ENCODE results near the gene INHA.

INHA gene

DNA sequence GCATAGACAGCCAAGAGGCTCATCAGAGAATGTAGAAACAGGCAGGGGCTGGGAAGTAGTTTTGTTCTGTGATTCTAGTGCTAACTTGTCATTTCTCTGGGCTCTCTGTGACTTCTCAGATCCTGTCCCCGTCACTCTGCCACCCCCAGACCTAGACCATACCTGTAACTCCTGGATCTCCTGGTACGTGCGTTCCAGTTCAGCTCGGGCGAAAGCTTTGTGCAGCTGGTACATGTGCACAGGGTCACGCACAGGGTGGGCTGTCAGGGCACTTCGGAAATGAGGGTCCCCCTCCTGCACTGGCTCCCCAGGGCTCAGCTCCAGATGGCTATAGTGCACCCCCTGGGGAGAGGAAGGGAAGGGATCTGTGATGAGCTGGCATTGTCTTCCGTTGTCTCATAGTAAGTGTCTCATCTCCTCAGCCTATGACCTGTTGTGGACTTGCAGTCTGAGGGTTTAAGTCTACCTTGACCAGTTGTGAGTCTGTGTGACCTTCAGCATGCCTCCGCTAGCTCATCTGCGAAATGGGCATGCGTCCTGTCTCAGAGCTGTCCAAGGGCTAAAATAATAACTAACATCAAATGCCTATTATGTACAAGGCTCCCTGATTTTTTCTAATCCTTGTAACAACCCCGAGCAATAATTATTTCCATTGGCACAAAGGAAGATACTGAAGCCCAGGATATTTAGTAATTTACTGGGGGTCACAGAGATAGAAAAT lies 31.2 kb upstream of the INHA start:
- no peak for DNase-seq (ENCODE audit: low read depth)

DNA sequence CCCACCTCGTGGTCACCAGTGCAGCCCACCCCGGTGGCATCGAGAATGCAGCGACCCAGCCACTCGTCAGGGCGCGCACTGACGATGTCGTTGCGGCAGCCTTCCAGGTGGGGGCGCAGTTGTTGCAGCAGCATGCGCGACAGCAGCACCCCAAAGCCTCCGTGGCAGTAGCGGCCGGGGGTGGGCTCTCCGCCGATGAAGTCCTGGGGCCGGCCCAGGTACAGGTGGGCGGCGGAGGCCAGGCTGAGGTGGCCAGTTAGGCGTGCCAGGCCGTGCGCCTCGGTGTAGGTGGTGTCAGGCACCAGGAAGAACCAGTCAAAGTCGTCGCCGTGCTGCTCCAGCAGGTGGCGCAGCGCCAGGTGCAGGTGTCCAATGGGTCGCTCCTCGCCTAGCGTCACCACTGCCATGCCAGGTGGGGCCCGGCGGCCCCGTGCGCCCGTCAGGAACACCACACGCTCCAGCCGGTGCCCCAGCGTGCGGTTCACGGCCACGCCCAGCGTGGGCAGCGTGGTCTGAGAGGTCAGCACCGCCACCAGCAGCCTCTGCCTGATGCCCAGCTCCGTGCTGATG lies 30.4 kb upstream of the INHA start:
- peak; percentile 73 for DNase-seq (ENCODE audit: low read depth)

DNA sequence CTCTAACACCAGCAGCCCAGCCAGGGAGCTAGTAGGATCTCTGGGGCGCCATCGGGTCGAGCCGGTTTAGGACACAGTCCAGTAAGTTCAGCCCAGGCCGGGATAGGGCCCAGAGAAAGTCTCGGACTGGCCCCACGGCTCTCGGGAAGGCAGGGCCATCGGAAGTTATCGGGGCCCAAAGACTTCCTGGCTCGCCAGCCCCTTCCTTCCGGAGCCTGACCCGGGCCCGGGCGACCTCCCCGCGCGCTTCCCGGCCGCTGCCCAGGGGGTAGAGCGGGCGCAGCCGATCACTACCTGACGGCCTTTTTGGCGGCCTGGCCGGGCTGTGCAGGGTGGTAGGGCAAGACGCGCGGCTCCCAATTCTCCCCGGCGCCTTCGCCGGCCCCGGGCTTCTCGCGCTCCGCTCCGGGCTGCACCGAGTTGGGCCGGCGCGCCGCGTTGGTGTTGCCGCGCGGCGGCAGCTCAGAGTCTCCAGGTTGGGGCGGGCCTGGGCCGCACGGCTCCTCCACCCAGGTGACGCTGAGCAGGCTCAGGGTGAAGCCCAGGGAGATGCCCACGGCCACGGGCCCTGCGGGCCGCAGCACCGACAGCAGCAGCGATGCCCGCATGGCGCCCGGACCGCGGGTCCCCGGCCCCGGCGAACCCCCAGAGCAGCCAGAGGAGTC lies 29.0 kb upstream of the INHA start:
- DNase-seq (ENCODE audit: low read depth), result no peak

DNA sequence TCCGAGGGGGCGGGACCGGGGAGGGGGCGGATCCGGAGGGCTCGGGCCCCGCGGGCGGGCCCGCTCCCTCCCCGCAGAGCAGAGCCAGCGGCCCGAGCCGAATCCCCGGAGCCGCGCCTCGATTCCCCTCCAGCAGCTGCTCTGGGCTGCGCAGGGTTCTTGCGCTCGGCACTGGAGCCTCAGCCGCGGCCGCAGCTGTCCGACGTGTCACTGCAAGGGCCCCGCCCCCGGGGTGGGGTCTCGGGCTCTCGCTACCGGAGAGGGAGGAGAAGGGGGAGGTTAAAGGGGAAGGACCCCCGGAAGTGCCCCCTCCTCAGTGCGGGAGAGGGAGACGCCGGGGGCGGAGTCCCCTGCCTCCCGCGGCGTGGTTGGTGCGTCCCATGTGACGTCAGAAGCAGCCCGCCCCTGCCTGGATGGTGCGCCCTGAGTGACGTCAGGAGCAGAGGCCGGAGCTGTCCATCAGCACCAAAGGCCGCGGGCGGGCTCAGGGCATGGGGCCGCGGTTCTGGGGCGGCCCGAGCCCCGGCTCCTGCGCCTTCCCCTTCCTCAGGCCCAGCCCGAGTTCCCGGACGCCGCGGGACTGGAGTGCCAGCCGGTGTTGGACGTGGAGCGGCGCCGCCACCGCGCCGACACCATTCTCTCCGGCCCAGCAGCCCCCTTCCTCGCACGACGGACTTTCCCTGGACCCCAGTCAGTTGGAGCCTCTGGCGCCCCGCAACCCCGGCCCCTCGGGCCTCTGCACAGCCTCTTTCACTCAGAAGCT lies 28.3 kb upstream of the INHA start, which contains the start of the genes CHPF and TMEM198:
Gene CHPF (minus strand): TSS at position 214 of the 763 bp plus-strand sequence. CDS start 271 bp downstream, outside the sequence.
Gene TMEM198 (plus strand): TSS at position 433 of the 763 bp plus-strand sequence. CDS start 700 bp downstream, outside the sequence.
- peak; percentile 92 for DNase-seq (ENCODE audit: low read depth)

DNA sequence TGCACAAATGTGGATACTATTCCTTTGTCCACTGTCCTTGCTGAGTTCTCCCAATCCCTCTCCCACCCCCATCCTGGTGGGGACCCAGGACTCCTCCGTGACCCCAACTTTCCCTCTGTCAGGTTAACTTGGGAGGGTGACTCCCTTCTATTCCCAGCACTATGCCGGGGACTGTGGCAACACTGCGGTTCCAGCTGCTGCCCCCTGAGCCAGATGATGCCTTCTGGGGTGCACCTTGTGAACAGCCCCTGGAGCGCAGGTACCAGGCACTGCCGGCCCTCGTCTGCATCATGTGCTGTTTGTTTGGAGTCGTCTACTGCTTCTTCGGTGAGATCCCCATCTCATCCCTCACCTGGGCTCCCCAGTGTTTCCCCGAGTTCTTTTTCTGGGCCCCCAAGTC lies 27.5 kb upstream of the INHA start:
- DNase-seq (ENCODE audit: low read depth), result no peak

DNA sequence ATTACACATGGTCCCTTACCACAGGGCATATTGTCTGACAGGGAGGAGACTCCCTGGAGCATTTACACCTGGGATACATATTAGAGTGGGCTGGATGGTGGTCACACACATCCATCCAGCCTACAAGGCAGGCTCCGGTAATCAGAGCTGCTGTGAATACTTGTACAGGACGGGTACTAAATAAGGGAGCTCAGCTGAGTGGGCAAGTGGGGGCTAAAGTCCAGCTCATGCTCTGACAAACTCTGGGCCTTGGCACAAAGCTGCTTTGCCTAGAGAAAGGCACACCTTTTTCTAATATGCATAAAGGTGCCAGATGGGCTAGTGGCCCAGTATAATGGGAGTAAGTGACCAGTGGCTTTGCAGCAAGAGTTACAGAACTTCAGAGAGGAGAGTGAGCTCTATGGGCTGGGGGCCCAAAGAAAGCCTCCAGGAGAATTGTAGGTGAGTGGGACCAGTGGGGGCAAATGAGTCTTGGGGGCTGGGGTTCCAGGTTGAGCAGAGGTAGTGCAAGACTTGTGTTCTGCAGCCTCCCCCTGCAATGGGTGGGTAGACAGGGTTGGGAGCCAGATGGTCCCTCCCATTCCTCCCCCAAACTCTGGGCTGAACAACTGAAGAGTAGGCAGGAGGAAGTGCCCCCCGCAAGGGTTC lies 26.7 kb upstream of the INHA start:
- DNase-seq (ENCODE audit: low read depth), result no peak

DNA sequence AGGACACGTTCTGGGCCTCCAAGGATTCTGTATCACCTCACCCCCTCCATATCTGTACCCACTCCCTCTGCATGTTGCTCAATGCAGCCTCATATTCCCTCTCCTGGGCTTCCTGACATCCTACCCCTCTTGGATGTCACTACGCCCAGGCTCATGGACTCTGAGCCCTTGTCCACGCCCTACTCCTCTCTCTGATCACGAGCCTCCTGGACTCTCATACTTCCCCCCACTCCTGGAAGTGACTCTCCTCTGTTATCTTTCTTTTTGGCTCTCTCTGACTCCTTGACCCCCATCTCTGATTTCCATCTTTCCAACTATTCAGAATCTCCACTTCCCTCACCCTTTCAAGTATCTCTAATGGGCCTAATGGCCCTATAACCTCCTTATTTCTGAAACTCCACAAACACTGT lies 26.2 kb upstream of the INHA start:
- DNase-seq (ENCODE audit: low read depth), result no peak

DNA sequence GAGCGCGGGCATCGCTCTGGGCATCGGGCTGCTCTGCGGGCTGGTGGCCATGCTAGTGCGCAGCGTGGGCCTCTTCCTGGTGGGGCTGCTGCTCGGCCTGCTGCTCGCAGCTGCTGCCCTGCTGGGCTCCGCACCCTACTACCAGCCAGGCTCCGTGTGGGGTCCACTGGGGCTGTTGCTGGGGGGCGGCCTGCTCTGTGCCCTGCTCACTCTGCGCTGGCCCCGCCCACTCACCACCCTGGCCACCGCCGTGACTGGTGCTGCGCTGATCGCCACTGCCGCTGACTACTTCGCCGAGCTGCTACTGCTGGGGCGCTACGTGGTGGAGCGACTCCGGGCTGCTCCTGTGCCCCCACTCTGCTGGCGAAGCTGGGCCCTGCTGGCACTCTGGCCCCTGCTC lies 24.5 kb upstream of the INHA start:
- no peak for DNase-seq (ENCODE audit: low read depth)

DNA sequence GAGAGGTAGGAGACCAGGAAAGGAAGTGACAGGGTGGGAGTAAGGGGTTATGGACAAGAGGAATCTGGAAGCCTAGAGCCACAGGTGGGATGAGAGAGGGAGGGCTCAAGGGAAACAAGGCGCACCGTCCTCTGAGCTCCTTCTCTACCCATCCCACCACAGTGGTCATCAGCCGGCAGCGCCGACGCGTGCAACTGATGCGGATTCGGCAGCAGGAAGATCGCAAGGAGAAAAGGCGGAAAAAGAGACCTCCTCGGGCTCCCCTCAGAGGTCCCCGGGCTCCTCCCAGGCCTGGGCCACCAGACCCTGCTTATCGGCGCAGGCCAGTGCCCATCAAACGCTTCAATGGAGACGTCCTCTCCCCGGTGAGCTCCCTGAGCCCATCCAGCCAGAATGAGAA lies 23.1 kb upstream of the INHA start:
- no peak for DNase-seq (ENCODE audit: low read depth)

DNA sequence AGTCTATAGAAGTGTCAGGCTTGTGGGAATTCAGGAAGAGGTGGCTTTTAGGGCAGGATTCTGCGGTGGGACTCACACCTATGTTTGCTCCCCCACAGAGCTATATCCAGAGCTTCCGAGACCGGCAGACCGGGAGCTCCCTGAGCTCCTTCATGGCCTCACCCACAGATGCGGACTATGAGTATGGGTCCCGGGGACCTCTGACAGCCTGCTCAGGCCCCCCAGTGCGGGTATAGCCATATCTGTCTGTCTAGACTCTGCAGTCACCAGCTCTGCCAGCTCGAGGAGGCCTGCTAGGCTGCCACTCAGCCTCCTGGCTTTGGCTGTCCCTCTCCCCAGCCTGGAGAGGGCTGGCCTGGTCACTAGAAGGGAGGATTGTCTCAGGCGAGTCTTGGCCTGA lies 22.5 kb upstream of the INHA start:
- DNase-seq (ENCODE audit: low read depth), result no peak

DNA sequence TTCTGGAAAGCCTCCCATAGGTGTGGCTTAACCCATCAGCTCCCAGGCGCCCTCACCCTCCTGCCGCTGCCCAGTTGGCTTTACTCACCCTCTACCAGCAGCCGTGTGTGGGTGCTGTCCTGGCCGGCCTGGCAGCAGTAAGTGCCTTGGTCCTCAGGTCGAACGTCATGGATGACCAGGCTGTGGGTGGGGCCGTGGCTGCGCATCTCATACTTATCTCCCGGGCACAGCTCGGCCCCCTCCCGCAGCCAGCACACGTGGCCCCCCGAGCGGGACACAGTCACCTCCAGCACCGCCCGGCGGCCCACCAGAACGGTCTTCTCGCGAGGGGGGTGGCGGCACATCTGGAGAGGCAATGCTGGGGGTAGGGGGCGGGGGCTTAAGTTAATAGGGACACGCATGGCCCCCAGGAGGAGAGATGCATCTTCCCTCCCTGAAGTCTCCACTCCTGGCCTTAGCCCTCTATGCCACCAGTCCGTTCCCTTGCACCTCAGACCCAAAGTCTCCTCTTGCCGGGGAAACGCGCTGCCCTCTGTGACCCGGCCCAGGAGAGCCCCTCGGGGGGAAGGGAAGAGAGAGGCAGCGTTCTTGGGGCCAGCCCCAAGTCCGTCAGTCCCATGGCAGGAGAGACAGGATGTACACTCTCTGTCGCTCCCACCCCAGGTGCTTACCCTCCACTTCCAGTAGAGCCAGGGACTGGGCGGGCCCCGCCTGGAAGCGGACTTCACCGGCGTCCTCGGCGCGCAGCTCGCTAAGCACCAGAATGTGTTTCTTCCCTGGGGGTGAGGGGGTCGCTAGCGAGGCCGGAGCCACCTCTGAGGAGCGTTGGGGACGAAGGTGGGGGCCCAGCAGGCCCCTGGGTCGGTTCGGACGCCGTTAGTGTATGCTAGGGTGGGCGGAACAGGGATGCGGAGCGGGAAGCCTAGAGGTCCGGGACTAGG lies 20.4 kb upstream of the INHA start:
- no peak for DNase-seq (ENCODE audit: low read depth)

DNA sequence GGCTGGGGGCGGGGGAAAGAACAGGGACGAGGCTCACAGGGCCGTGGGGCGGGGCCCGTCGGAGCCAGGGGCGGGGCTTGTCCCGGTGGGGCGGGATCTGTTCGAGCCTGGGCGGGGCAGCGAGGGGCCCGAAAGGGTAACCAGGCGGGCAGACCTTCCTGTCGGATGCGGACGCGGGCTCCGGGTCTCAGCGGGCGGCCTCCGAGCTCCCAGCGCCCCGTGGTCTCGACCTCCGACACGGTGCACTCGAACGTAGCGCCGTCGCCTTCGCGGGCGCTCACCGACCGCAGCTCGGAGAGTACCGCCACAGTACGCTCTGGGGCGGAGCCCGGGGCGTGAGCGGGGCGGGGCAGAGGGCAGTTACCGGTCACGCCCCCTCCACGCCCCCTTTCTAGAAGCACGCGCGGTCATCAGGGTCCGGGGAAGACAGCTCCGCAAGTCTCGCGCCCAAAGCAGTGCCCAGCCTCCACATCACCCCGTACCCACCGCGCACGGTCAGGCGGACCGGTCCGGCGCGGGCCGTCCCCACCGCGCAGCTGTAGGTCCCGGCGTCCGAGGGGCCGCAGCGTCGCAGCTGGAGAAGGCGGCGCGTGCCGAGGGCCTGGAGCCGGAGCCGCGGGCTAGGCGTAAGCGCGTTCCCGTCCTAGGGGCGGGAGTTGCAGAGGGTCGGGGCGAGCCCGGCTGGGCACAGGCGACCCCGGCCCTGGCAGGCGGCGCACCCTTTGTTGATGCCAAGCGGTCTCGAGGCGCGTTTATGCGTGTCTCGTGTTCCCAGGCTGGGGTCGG lies 19.5 kb upstream of the INHA start:
- peak; percentile 73 for DNase-seq (ENCODE audit: low read depth)

DNA sequence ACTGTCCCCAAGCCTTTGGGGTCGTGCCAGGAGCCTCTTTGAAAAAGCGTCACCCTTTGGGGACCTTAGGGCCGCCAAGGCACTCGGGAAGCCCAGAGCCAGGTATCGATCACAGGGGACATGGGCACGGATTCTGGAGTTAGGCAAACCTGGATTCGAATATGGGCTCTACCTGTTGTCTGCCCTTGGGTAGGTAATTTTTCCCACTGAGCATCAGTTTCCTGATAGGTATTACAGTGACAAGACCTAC lies 19.0 kb upstream of the INHA start:
- no peak for DNase-seq (ENCODE audit: low read depth)

DNA sequence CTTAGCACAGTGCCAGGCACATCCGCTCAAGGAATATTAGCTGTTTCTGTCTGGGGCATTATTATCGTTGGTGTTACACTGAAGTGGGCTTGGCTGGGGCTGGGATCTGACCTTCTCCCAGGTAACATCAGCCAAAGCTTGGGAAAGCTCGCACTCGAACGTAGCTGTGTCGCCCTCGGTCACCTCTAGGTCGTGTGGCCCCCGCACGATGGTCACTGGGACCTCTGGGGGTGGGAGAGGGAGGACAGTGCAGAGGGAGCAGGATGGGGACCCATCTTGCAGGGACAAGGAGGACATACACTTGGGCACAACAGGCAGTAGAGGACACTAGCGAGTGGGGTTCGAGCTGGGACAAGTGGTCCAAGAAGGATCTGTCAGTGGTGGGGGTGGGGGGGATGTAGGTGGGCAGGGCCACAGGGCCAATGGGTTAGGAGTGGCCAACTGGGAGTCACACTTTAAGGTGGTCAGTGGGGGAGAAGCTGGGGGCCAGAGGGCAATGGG lies 18.6 kb upstream of the INHA start:
- DNase-seq (ENCODE audit: low read depth), result no peak

DNA sequence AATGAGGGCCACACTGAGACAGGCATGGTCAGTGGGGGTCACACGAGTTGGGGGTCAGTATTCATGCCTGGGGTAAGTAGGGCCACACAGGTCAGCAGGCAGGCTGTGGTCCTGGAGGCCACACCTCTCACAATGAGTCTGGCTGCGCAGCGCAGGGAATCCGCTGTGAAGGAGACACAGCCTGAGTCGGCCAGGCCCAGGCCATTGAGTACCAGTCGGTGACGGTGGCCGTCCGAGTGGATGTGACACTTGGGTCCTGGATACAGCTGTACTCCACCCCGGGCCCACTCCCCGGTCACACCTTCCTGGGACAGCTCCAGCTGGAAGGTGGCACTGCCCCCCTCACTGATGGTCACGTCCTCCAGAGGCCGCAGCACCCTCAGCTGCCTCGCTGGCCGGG lies 17.8 kb upstream of the INHA start:
- DNase-seq (ENCODE audit: low read depth), result no peak

DNA sequence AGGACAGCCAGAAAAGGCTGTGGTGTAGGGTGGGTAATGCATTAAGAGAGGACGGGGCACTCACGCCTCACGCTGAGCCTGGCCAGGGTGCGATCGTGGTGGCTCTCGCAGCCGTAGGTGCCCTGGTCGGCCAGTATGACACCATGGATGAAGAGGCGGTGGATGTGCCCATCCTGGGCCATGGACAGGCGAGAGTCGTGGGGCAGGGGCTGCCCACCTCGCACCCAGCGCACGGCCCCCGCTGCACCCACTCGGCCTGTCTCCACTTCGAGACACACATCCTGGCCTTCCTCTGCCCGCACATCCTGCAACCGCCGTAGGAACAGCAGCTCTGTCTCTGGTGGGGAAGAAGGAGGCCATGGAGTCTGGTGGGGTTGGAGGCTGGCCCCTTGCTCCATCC lies 16.2 kb upstream of the INHA start:
- no peak for DNase-seq (ENCODE audit: low read depth)

DNA sequence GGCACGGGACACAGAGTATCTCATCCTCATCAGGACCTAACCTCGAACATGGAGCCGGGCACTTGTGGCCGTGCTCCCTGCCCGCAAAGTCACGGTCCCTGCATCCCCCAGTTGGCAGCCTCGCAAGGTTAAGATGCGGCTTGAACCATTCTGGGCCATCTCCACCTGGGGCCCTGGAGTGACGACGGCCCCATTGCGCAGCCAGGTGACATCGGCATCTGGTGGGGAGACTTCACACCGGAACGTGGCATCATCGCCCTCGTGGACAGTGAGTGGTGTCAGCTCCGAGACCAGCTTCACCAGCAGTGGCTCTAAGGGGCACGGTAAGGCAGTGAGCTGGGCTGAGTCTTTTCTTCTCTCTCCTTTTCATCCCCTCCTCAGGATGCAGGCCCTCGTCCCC lies 15.7 kb upstream of the INHA start:
- no peak for DNase-seq (ENCODE audit: low read depth)

DNA sequence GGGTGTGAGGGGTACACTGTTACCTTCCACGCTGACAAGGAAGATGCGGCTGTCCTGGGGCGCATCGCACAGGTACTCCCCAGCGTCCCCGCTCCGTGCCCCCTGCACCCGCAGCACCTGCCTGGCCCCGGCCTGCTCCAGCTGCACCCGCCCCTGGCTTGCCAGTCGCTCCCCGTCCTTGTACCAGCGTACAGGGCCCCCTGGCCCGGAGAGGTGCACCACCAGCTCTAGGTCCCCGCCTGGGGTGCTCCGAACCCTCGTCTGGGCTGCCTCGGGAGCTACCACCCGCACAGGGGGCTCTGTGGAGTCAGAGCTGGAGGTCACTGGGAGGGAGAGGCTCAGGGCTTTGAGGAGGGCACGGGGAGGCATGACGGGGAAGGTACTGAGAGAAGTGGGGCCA lies 14.8 kb upstream of the INHA start:
- DNase-seq (ENCODE audit: low read depth), result no peak

DNA sequence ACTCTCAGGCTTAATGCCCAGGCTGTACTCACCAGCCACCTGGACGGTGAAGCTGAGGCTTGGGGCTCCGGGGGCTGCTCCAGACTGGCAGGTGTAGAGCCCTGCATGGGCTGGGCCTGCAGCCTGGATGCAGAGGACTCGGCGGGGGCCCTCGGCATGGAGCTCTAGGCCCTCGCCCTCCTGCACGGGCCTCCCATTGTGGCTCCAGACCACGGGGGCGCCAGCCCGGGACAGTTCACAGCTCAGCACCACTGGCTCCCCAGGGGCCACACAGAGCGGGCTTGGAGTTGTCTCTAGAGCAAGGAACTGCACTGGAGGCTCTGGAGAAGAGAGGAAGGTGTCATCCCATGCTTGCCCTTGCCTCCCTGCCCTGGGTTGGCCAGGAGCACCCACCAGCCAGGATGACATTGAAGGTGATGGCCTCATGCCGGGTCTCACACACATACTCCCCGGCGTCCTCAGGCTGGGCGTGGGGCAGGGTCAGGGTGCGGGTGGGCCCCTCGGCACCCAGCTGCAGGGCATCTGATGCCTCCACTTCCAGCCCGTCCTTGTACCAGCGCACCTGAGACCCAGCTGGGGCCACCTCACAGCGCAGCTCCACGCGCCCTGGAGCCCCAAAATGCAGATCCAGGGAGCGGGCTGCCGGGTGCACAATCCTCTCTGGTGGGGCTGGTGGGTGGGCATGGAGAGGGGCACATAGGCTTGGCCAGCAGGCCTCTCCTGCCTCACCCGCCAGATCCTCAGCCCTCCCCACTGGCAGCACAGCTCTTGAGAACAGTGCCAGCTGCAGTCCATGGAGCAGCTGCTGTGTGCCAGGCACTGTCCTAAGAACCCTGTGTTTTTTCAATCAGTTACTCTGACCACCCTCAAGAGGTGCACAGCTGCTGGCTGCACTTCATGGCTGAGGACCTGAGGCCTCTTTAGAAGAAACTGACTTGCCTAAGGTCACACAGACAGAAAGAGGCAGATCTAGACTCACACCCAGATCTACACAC lies 14.0 kb upstream of the INHA start:
- no peak for DNase-seq (ENCODE audit: low read depth)

All from activated T-cell treated with anti-CD3 and anti-CD28 coated beads for 24 hours (primary cell).